Stimulated activated CD8-positive, alpha-beta memory T cell treated with anti-CD3 and anti-CD28 coated beads, Interleukin-12 subunit alpha, Interleukin-12 subunit beta, amount 100 ng/mL, for 24 hours (primary cell): ENCODE data around the gene R3HDM2.
"Not testable (repeated sequence)": the region's sequence is repeated elsewhere in the genome, so short reads cannot be mapped to it uniquely, and the experiment has no call there.

Experiments
- DNase-seq: peaks from one replicate; pipeline ENCODE4 v3.0.0-alpha.2; 2020; ENCODE audit errors: extremely low read depth

R3HDM2 gene

GRCh38 chr12:57330992-57331391, 99.9 kb downstream of the R3HDM2 start:
- DNase-seq: no peak

- no peak for DNase-seq
Measured at GRCh38 chr12:57329219-57329618, 101.6 kb downstream of the R3HDM2 start.

- DNase-seq: no peak
Measured at GRCh38 chr12:57325395-57325794, 105.4 kb downstream of the R3HDM2 start.

GRCh38 chr12:57323416-57323815, 107.4 kb downstream of the R3HDM2 start:
- no peak for DNase-seq

- no peak for DNase-seq
Measured at GRCh38 chr12:57320639-57321038, 110.2 kb downstream of the R3HDM2 start.

- DNase-seq: no peak
Measured at GRCh38 chr12:57319678-57320469, 111.0 kb downstream of the R3HDM2 start.

- no peak for DNase-seq
Measured at GRCh38 chr12:57315681-57316080, 115.2 kb downstream of the R3HDM2 start.

GRCh38 chr12:57312287-57312686, 118.6 kb downstream of the R3HDM2 start:
- not testable (repeated sequence) for DNase-seq

GRCh38 chr12:57309420-57309819, 121.4 kb downstream of the R3HDM2 start:
- DNase-seq: no peak

- DNase-seq: no peak
Measured at GRCh38 chr12:57300961-57301584, 129.8 kb downstream of the R3HDM2 start.

GRCh38 chr12:57299514-57300016, 131.3 kb downstream of the R3HDM2 start:
- no peak for DNase-seq

- DNase-seq: no peak
Measured at GRCh38 chr12:57296291-57296690, 134.6 kb downstream of the R3HDM2 start.

- DNase-seq: not testable (repeated sequence)
Measured at GRCh38 chr12:57282073-57282472, 148.8 kb downstream of the R3HDM2 start.

- peak; percentile 30 for DNase-seq
Measured at GRCh38 chr12:57280211-57281062, 150.4 kb downstream of the R3HDM2 start.

GRCh38 chr12:57278465-57279381, 152.1 kb downstream of the R3HDM2 start:
- DNase-seq: no peak

GRCh38 chr12:57276935-57277563, 153.8 kb downstream of the R3HDM2 start:
- no peak for DNase-seq

GRCh38 chr12:57276233-57276632, 154.6 kb downstream of the R3HDM2 start:
- DNase-seq: not testable (repeated sequence)

- DNase-seq: no peak
Measured at GRCh38 chr12:57273516-57273915, 157.3 kb downstream of the R3HDM2 start.

- DNase-seq: no peak
Measured at GRCh38 chr12:57272337-57273151, 158.3 kb downstream of the R3HDM2 start.

GRCh38 chr12:57270966-57271470, 159.8 kb downstream of the R3HDM2 start:
- DNase-seq: no peak
